HFF-Myc (cell line): Measurements from ENCODE around the gene AFF1.
"Not testable (repeated sequence)": the region's sequence is repeated elsewhere in the genome, so short reads cannot be mapped to it uniquely, and the experiment has no call there.

Experiments used
- DNase-seq: peaks from one replicate; pipeline ENCODE4 v3.0.0-alpha.2; 2011; ENCODE audit warnings: low read depth; ENCODE audit errors: extremely low read depth
- H3K4me3 ChIP-seq: replicated peaks from 2 replicates; pipeline ENCODE4 v1.5.1; 2011; ENCODE audit warnings: low read depth, mild to moderate bottlenecking, control low read depth, low read length
- TF ChIP-seq, protein P1 (sequence below): IDR thresholded peaks from 2 replicates; pipeline ENCODE4 v1.5.1; 2012; ENCODE audit warnings: mild to moderate bottlenecking, low read depth, low read length, control low read depth; ENCODE audit errors: missing control alignments

Gene AFF1

GRCh38 chr4:87036713-87037112 lies 101.9 kb downstream of the AFF1 start:
- no peak for DNase-seq
- no peak overlapping the region for H3K4me3 ChIP-seq
- TF ChIP-seq, protein P1, sequence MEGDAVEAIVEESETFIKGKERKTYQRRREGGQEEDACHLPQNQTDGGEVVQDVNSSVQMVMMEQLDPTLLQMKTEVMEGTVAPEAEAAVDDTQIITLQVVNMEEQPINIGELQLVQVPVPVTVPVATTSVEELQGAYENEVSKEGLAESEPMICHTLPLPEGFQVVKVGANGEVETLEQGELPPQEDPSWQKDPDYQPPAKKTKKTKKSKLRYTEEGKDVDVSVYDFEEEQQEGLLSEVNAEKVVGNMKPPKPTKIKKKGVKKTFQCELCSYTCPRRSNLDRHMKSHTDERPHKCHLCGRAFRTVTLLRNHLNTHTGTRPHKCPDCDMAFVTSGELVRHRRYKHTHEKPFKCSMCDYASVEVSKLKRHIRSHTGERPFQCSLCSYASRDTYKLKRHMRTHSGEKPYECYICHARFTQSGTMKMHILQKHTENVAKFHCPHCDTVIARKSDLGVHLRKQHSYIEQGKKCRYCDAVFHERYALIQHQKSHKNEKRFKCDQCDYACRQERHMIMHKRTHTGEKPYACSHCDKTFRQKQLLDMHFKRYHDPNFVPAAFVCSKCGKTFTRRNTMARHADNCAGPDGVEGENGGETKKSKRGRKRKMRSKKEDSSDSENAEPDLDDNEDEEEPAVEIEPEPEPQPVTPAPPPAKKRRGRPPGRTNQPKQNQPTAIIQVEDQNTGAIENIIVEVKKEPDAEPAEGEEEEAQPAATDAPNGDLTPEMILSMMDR, result no peak

- H3K4me3 ChIP-seq, DNase-seq: not testable (repeated sequence)
These were observed 102.4 kb downstream of the AFF1 start for GRCh38 chr4:87037171-87037570.

DNA sequence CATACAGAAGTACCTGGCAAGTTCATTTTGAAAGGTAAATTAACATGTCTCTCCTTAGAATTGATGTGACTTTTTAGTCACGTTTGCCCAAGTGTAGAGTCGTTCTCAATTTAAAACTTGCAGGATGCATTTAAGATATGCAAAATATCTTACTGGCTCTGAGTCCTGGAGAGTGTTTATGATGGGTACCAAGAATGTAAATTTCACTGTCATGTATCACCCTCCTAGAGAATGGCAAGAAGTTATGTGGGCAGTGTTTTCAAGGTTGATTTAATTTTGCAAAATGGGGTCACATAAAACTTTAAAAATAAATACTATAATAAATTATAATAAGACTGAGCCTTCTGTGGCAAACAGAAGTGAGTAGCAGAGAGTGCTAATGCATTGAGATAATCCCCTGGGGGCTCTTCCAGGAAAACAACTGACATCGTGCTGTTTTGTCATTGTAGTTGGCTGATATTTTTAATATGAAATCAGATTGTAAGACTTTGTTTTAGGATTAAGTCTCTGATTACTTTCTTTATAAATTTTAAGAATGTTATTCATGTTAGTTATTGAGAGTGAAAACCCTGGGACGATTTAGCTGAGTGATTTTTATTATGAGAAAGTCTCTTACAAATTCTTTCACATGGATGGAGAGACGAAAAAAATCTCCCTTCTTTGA lies 103.0 kb downstream of the AFF1 start:
- no peak for DNase-seq
- H3K4me3 ChIP-seq, result no peak overlapping the region
- TF ChIP-seq, protein P1, result no peak

- TF ChIP-seq, protein P1, result no peak
- DNase-seq, result no peak
- no peak overlapping the region for H3K4me3 ChIP-seq
These were observed 104.2 kb downstream of the AFF1 start for GRCh38 chr4:87038837-87039615.

DNA sequence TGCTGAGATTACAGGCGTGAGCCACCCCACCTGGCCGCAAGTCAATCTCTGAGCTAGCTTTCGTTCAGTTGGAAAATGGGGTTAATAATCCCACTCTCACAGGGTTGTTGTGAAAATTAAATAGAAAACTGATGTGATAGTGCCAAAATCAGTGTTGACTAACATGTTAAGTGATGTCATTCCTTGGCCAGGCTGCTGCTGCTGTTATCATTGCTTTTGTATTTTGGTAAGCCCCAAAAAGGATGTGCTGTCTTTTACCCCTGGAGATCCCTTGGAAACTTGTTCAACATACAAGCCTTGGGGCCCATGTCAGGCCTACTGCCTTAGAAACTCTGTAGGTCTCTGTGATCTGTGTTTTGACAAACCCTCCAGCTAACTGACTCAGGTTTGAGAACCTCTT lies 106.3 kb downstream of the AFF1 start:
- no peak overlapping the region for H3K4me3 ChIP-seq
- DNase-seq, result no peak
- TF ChIP-seq, protein P1, result no peak

GRCh38 chr4:87042221-87042620 lies 107.4 kb downstream of the AFF1 start:
- H3K4me3 ChIP-seq, result no peak overlapping the region
- TF ChIP-seq, protein P1, result no peak
- DNase-seq, result no peak

DNA sequence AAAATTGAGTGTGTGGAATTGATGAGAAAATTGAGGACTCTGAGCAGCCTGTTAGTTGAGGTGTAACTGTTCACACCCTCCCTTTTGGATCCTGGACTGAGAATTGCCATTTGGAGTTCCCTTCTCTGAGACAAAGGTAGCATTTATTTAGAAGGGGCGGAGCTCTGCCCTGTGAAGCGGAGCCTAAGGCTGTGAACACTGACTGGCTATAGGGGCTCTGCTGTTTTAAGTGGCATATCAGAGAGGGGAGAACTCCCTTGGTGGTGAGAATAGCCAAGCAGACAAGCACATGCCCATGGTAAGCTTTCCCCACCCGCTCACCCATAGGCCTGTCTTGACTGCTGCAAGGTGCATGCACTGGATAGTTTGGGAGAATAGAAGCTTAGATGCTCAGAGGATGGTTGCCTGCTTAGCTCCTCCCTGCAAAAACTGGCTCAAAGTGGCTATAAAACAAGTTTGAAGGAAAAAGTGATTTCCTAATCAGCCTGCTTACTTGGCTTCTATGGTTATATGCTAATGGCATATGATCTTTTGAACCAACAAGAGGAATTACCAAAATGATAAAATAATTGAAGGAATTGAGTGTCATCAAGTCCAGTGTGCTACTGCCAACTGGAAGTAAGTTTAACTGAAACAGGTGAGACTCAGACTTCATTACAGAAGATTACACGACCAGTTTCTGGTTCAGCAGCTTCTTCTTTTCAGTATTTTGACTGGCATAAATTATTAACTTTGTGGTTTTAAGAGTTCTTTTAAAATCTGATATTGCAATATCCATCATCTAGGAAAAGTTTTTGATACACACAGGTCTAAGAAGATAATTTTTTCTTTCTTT lies 108.4 kb downstream of the AFF1 start:
- H3K4me3 ChIP-seq, result no peak overlapping the region
- TF ChIP-seq, protein P1, result no peak
- DNase-seq, result no peak
